ENCODE data around the gene PHACTR3. TPM values are rescaled to one million over a fixed set of nuclear protein-coding genes. Genes with fewer than 3 reads are reported as not detected.

PHACTR3 gene
- total RNA-seq, 4 donors from 2014 or later = 0.66 to 7.8 TPM; not detected in 2

GRCh38 chr20:59631751-59632540 lies 27.6 kb downstream of the PHACTR3 start:
- no peak for TF ChIP-seq CTCF (IDR thresholded peaks at IDR 0.05; ENCODE audit: low read depth)

DNA sequence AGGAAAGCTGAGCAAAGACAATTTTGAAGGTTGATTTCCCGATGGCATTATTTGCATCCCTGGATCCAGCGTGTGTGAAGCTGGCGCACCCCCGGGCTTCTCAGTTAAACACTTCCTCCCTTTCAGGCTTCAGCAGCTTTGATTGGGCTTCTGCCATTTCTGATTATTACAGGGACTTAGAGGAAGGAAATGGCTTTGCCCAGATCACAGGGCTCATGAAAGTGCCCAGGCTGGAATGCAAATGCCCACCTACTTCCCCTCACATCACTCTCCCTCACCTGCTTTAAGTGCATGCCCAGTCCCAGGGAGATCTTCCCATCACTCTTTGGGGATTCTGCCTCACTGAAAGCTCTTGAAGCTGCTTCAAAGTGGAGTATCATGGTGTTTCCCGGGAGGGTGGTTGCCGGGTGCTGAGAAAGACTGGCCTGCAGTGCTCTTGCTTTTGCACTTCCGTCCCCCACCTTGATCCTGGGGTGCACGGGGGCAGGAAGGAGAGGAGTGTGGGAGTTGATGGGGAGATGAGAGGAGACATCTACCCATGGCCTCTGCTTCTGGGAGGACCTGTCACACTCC lies 28.3 kb downstream of the PHACTR3 start:
- no peak for TF ChIP-seq CTCF (IDR thresholded peaks at IDR 0.05; ENCODE audit: low read depth)

- no peak for TF ChIP-seq CTCF (IDR thresholded peaks at IDR 0.05; ENCODE audit: low read depth)
Observed at GRCh38 chr20:59633656-59634251, 29.4 kb downstream of the PHACTR3 start.

GRCh38 chr20:59634435-59635005 lies 30.2 kb downstream of the PHACTR3 start:
- TF ChIP-seq CTCF (IDR thresholded peaks at IDR 0.05; ENCODE audit: low read depth) = no peak

GRCh38 chr20:59636766-59637370 lies 32.5 kb downstream of the PHACTR3 start:
- no peak for TF ChIP-seq CTCF (IDR thresholded peaks at IDR 0.05; ENCODE audit: low read depth)

GRCh38 chr20:59640267-59640666 lies 35.9 kb downstream of the PHACTR3 start:
- TF ChIP-seq CTCF (IDR thresholded peaks at IDR 0.05; ENCODE audit: low read depth) = no peak

All from subcutaneous adipose tissue (tissue), 4 donors.